Activated CD4-positive, alpha-beta T cell treated with anti-CD3 and anti-CD28 coated beads, Interleukin-2, Interleukin-6, amounts not matched to agents 100 ng/mL and 50 ng/mL, durations not matched to agents 16 hours and 8 hours (primary cell): ENCODE results near the gene PCDHGA10.
A peak's percentile ranks its signal among the peaks of the same experiment; 100 is the strongest.
"Not testable (repeated sequence)": the region's sequence is repeated elsewhere in the genome, so short reads cannot be mapped to it uniquely, and the experiment has no call there.

Experiments
- DNase-seq: peaks from one replicate; pipeline ENCODE4 v3.0.0-alpha.2; 2020

Gene PCDHGA10

GRCh38 chr5:141422742-141423291, 10.0 kb downstream of the PCDHGA10 start:
- DNase-seq = no peak

GRCh38 chr5:141427783-141428426, 15.1 kb downstream of the PCDHGA10 start:
- DNase-seq = no peak

- peak; percentile 49 for DNase-seq
Observed at GRCh38 chr5:141430332-141431113, 17.7 kb downstream of the PCDHGA10 start, which contains the start of gene PCDHGA12. Gene PCDHGA12, plus strand, starts transcription at chr5:141430507. Its CDS starts 253 bp downstream, at chr5:141430760.

GRCh38 chr5:141431286-141431685, 18.5 kb downstream of the PCDHGA10 start:
- DNase-seq = no peak

GRCh38 chr5:141432308-141432707, 19.5 kb downstream of the PCDHGA10 start:
- DNase-seq = not testable (repeated sequence)

GRCh38 chr5:141432726-141433125, 19.9 kb downstream of the PCDHGA10 start:
- DNase-seq = not testable (repeated sequence)

- DNase-seq = no peak
Observed at GRCh38 chr5:141434006-141434405, 21.2 kb downstream of the PCDHGA10 start.

GRCh38 chr5:141437221-141437620, 24.4 kb downstream of the PCDHGA10 start:
- DNase-seq = no peak

- DNase-seq = no peak
Observed at GRCh38 chr5:141439411-141440141, 26.8 kb downstream of the PCDHGA10 start.

- DNase-seq = no peak
Observed at GRCh38 chr5:141440341-141440740, 27.6 kb downstream of the PCDHGA10 start.

- DNase-seq = no peak
Observed at GRCh38 chr5:141441571-141442170, 28.9 kb downstream of the PCDHGA10 start.

- DNase-seq = no peak
Observed at GRCh38 chr5:141465351-141465750, 52.6 kb downstream of the PCDHGA10 start.
